ENCODE data around the gene MERTK. TPM values are rescaled to one million over a fixed set of nuclear protein-coding genes. Genes with fewer than 3 reads are reported as not detected.

Gene MERTK
- total and polyA plus RNA-seq, 2 of the 8 experiments (the other 6 are each of a cell fraction or from before 2014, with no cell fraction given), result 6.5 to 7.0 TPM

- no peak for TF ChIP-seq CBX5 (IDR thresholded peaks at IDR 0.05; ENCODE audit: low read depth, low read length)
- no peak for TF ChIP-seq SAP30 (IDR thresholded peaks at IDR 0.05; ENCODE audit: insufficient read depth, insufficient replicate concordance, low read length)
- TF ChIP-seq RAD21 (IDR thresholded peaks at IDR 0.05 in 1 of 2, conservative IDR thresholded peaks at IDR 0.05 in 1 of 2; ENCODE audit: low read depth in 2 of 2, low read length in 2 of 2), result no peak
- no peak for TF ChIP-seq RFX5 (IDR thresholded peaks at IDR 0.05; ENCODE audit: borderline replicate concordance, low read depth, low read length)
- TF ChIP-seq BACH1 (IDR thresholded peaks at IDR 0.05; ENCODE audit: low read length), result no peak
- no peak for TF ChIP-seq CHD2 (IDR thresholded peaks at IDR 0.05; ENCODE audit: low read length)
- TF ChIP-seq POLR2AphosphoS5 (IDR thresholded peaks at IDR 0.05; ENCODE audit: low read depth, low read length), result no peak
- no peak for TF ChIP-seq SP4 (IDR thresholded peaks at IDR 0.05; ENCODE audit: low read length)
- TF ChIP-seq CREB1 (IDR thresholded peaks at IDR 0.05), result no peak
Observed at GRCh38 chr2:111983478-111984212, 85.2 kb downstream of the MERTK start (continued).

Measured in H1 (cell line).